CD4-positive, CD25-positive, alpha-beta regulatory T cell (primary cell): Measurements from ENCODE around the gene IL4. TPM values are rescaled to one million over a fixed set of nuclear protein-coding genes. Genes with fewer than 3 reads are reported as not detected.
A peak's percentile ranks its signal among the peaks of the same experiment; 100 is the strongest.

Source experiments
- ATAC-seq, 2 donors: fragments of 150-1000 bp; cut with Tn5 transposase; one replicate each; pipeline ENCODE4 v1.10.0; 2021; ENCODE audit warnings: low read depth in 2 of 2, moderate number of reproducible peaks in 2 of 2, moderate library complexity in 1 of 2
- DNase-seq, 3 donors: peaks; one replicate each; pipeline versions ENCODE4 v3.0.0 to v3.0.0-alpha.2; 2012 to 2022; ENCODE audit warnings: mixed read lengths in 1 of 3
- H3K27ac ChIP-seq: one replicate; pipeline ENCODE4 v1.7.0; 2013; ENCODE audit warnings: mild to moderate bottlenecking, low read length; ENCODE audit not compliant: insufficient read depth, poor library complexity, severe bottlenecking
- H3K27me3 ChIP-seq: one replicate; pipeline ENCODE4 v1.7.0; 2013; ENCODE audit warnings: low read length; ENCODE audit not compliant: control insufficient read depth, insufficient read depth
- H3K36me3 ChIP-seq: one replicate; pipeline ENCODE4 v1.7.0; 2013; ENCODE audit warnings: mild to moderate bottlenecking, low read length, moderate library complexity; ENCODE audit not compliant: control insufficient read depth, insufficient read depth
- H3K4me1 ChIP-seq: 2 replicates; pipeline ENCODE4 v1.7.0; 2013; ENCODE audit warnings: mild to moderate bottlenecking, low read length; ENCODE audit not compliant: insufficient read depth, control insufficient read depth, poor library complexity, severe bottlenecking
- H3K4me3 ChIP-seq: one replicate; pipeline ENCODE4 v1.7.0; 2013; ENCODE audit warnings: low read depth, mild to moderate bottlenecking, low read length, moderate library complexity
- H3K9me3 ChIP-seq, 2 experiments: 1 replicate in 1 of 2; 2 replicates in 1 of 2; pipeline ENCODE4 v1.7.0; 2013; ENCODE audit warnings: low read length in 2 of 2, mild to moderate bottlenecking in 1 of 2, moderate library complexity in 1 of 2; ENCODE audit not compliant: control insufficient read depth in 2 of 2
- H3K27ac Mint-ChIP-seq, 3 donors: one replicate each; pipeline ENCODE4 v1.8.0; 2020 to 2022; ENCODE audit warnings: mild to moderate bottlenecking in 3 of 3, mixed read lengths in 3 of 3, moderate library complexity in 2 of 3
- H3K27me3 Mint-ChIP-seq: one replicate; pipeline ENCODE4 v1.8.0; 2022; ENCODE audit warnings: mild to moderate bottlenecking, mixed read lengths
- H3K36me3 Mint-ChIP-seq: one replicate; pipeline ENCODE4 v1.8.0; 2020; ENCODE audit warnings: mixed read lengths
- H3K4me1 Mint-ChIP-seq, 4 donors: one replicate each; pipeline ENCODE4 v1.8.0; 2020 to 2022; ENCODE audit warnings: mixed read lengths in 4 of 4, mild to moderate bottlenecking in 1 of 4
- H3K4me3 Mint-ChIP-seq, 4 donors: one replicate each; pipeline ENCODE4 v1.8.0; 2020 to 2022; ENCODE audit warnings: mild to moderate bottlenecking in 4 of 4, mixed read lengths in 4 of 4, moderate library complexity in 3 of 4
- H3K9me3 Mint-ChIP-seq, 7 donors: one replicate each; pipeline ENCODE4 v1.8.0; 2020 to 2022; ENCODE audit warnings: mixed read lengths in 7 of 7, mild to moderate bottlenecking in 3 of 7, moderate library complexity in 2 of 7
- polyA plus RNA-seq, 4 donors: library from polyadenylated mRNA; unstranded; fragments of 300-500 nt; fragmentation: Illumina TruSeq; gene quantifications; one replicate each; pipeline ENCODE4 v1.2.3, GENCODE V29; 2021
- total RNA-seq: library from RNA; stranded (reverse); gene quantifications from one replicate; pipeline ENCODE4 v1.2.3, GENCODE V29; 2022

The IL4 gene
- total and polyA plus RNA-seq, 5 donors from 2014 or later: 1.6 to 2.1 TPM; not detected in 3

DNA sequence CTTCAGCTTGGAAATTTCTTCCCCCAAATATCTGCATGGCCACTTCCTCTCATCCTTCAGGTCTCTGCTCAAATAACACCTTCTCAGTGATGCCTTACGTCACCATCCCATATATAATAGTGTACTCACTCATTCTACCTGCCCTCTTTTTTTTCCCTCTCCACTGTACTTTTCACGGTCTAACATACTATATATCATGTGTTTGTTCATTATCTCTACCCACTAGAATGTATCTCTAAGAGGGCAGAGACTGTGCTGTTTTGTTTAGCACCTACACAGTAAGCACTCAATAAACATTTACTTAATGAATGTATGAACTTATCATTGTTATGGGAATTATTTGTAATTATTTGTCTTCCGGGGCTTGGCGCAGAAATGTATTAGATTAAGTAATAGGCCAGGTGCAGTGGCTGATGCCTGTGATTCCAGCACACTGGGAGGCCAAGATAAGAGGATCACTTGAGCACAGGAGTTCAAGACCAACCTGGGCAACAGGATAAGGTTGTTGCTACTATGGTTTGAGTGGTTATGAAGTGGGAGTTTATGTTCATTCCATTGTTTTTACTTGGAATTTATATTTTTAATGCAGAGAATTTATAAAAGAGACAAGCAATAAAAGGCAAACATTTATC, 21.8 kb upstream of the IL4 start:
- DNase-seq (no peak), ATAC-seq (no peak)
- Mint-ChIP-seq H3K27ac (no peak overlapping the region), H3K27me3 (peaks cover 61% of the 10 kb centered on the region), H3K4me1 (peaks cover 0 to 8% (median 3%) of the 10 kb centered on the region in 4 donors), H3K36me3 (no peaks in the 10 kb centered on the region), H3K9me3 (peaks cover 0 to 23% (median 6%) of the 10 kb centered on the region in 7 donors), H3K4me3 (no peak overlapping the region)
- Histone ChIP-seq H3K9me3 (peaks cover 11 to 14% of the 10 kb centered on the region in 2 experiments), H3K4me1 (peaks cover 11% of the 10 kb centered on the region), H3K4me3 (no peak overlapping the region), H3K27ac (no peak overlapping the region), H3K36me3 (no peaks in the 10 kb centered on the region), H3K27me3 (peaks cover 7% of the 10 kb centered on the region)

DNA sequence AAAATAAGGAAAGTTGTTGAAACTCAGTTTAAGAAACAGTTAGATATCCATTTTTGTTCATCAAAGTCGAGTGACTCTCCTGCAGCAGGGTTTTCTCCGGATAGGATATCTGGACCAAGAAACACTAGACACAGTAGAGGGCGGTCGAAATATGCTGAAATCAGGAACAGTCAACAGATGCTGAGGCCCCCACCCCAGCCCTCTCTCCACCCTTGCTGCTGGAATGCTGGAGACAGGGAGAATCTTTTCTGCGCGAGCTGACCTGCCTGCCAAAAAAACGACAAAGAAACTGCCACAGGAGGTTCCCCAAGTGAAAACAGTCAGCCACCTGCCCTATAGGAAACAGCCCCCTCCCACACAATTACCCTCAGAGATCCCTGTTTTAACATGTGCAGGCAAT, 20.1 kb upstream of the IL4 start:
- H3K27me3 Mint-ChIP-seq: peaks cover 59% of the 10 kb centered on the region
- H3K9me3 Mint-ChIP-seq: peaks cover 0 to 13% (median 4%) of the 10 kb centered on the region in 7 donors
- Histone ChIP-seq H3K27me3 (peaks cover 9% of the 10 kb centered on the region), H3K27ac (no peak overlapping the region), H3K9me3 (peaks cover under 1 to 1% of the 10 kb centered on the region in 2 experiments), H3K4me3 (no peak overlapping the region), H3K36me3 (no peaks in the 10 kb centered on the region), H3K4me1 (peaks cover 13% of the 10 kb centered on the region)
- H3K4me3 Mint-ChIP-seq: no peak overlapping the region
- ATAC-seq (no peak), DNase-seq (no peak)
- no peak overlapping the region for H3K27ac Mint-ChIP-seq
- H3K36me3 Mint-ChIP-seq: no peaks in the 10 kb centered on the region
- H3K4me1 Mint-ChIP-seq: peaks cover 0 to 14% (median 5%) of the 10 kb centered on the region in 4 donors

DNA sequence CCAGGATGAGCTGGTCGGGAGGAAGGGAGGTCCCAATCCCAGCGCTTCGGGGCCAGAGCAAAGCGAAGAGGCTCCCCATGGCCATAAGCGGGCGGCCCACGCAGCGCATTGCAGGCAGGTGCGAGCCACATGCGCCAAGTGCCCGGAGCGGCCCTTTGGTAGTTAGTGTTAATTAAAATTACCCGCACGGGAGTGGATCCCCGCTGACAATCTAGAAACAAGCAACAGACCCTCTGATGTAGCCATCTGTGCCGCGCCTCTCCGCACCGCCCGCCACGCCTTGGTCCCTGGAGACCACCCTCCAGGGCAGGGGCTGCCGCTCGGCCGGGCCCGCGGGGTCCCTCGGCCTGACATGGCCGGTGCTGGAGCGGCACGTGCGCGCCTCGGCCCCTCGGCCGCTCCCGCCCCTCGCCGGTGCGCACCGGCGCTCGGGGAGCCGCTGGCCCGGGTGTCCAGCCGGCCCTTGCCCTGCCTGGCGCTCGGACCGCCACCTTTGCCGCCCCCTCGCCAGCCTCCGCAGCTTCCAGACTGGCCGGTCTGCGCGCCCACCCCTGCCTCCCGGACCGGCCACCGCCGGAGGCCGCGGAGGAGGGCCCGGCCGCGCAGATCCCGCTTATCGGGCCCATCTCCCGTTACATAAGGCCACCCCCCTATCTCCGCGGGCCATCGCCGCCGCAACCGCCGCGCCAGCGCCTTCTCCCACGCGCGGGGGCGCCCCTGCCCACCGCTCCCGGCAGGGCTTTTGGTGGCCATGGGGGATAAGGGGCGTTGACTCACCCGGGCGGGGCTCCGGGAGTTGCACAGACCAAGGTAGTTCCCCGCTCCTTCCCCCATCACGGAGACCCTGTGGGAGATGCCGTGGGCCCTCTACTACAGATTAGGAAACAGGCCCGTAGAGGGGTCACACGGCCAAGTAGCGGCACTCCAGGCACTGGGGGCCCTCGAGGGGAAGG, 17.7 kb upstream of the IL4 start:
- Histone ChIP-seq H3K27me3 (peaks cover 9% of the 10 kb centered on the region), H3K4me1 (peaks cover 13% of the 10 kb centered on the region), H3K36me3 (no peaks in the 10 kb centered on the region), H3K9me3 (no peaks in the 10 kb centered on the region), H3K27ac (no peak overlapping the region), H3K4me3 (no peak overlapping the region)
- Mint-ChIP-seq H3K9me3 (peaks cover 0 to 5% (median 2%) of the 10 kb centered on the region in 7 donors), H3K27me3 (peaks cover 57% of the 10 kb centered on the region), H3K27ac (no peak overlapping the region), H3K4me1 (peaks cover 0 to 14% (median 5%) of the 10 kb centered on the region in 4 donors), H3K36me3 (no peaks in the 10 kb centered on the region), H3K4me3 (peak overlapping the region in 1 of 4 donors; percentile 5)
- ATAC-seq: peak in 1 of 2 donors; percentile 26
- no peak for DNase-seq

DNA sequence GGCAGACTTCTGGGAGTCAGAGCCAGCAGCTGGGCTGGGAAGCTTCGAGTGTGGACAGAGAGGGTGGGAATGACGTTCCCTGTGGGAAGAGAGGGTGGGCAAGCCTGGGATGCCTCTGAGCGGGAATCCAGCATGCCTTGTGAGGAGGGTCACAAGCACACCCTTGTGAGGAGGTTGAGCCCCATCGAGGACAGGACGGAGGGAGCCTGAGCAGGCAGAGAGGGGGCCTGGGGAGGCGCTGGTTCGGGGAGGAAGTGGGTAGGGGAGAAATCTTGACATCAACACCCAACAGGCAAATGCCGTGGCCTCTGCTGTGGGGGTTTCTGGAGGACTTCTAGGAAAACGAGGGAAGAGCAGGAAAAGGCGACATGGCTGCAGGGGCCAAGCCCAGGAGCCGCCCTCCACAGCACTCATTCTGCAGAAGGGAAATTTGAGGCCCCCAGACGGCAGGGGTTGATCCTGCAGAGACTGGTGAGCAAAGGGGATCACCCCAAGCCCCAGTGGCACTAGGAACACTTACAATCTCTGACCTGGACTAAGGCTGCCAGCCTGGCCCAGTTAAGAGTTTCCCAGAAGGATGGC, 16.9 kb upstream of the IL4 start:
- peaks cover 13% of the 10 kb centered on the region for H3K4me1 ChIP-seq
- no peak overlapping the region for H3K27ac Mint-ChIP-seq
- no peak for ATAC-seq
- H3K4me3 ChIP-seq: no peak overlapping the region
- H3K27me3 ChIP-seq: peaks cover 9% of the 10 kb centered on the region
- peak overlapping the region in 1 of 4 donors; percentile 5 for H3K4me3 Mint-ChIP-seq
- no peaks in the 10 kb centered on the region for H3K36me3 Mint-ChIP-seq
- no peaks in the 10 kb centered on the region for H3K36me3 ChIP-seq
- H3K27me3 Mint-ChIP-seq: peaks cover 51% of the 10 kb centered on the region
- DNase-seq: no peak
- peaks cover 0 to 3% (median under 1%) of the 10 kb centered on the region in 7 donors for H3K9me3 Mint-ChIP-seq
- H3K4me1 Mint-ChIP-seq: peaks cover 0 to 14% (median 5%) of the 10 kb centered on the region in 4 donors
- H3K27ac ChIP-seq: no peak overlapping the region
- no peaks in the 10 kb centered on the region for H3K9me3 ChIP-seq

DNA sequence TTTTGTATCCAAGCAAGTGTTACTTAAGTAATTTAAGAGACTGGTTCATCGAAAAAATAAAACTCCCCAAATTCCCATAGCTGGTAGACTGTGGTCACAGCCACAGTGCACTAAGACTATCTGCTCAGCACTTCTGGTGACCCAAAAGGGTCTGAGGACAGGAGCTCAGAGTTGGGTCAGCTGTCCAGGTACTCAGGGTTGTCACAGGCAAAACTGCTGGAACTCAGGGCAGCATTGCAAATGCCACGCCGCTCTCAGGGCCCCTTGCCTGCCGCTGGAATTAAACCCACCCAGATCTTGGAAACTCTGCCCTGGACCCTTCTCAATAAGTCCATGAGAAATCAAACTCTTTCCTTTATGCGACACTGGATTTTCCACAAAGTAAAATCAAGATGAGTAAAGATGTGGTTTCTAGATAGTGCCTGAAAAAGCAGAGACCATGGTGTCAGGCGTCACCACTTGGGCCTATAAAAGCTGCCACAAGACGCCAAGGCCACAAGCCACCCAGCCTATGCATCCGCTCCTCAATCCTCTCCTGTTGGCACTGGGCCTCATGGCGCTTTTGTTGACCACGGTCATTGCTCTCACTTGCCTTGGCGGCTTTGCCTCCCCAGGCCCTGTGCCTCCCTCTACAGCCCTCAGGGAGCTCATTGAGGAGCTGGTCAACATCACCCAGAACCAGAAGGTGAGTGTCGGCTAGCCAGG, 16.0 kb upstream of the IL4 start, which contains the start of gene IL13:
Gene IL13, plus strand, starts transcription at position 498 of the 705 bp plus-strand sequence. Its CDS starts 14 bp downstream, at position 512.
- Mint-ChIP-seq H3K27ac (no peak within 1 kb of the TSS), H3K9me3 (peaks cover 0 to 2% (median 0%) of the 10 kb centered on the region in 7 donors), H3K27me3 (peaks cover 46% of the 10 kb centered on the region), H3K4me1 (peaks cover 0 to 14% (median 5%) of the 10 kb centered on the region in 4 donors), H3K4me3 (no peak within 1 kb of the TSS), H3K36me3 (no peaks in the 10 kb centered on the region)
- ATAC-seq: no peak
- Histone ChIP-seq H3K36me3 (no peaks in the 10 kb centered on the region), H3K9me3 (no peaks in the 10 kb centered on the region), H3K27me3 (peaks cover 9% of the 10 kb centered on the region), H3K4me3 (no peak within 1 kb of the TSS), H3K4me1 (peaks cover 13% of the 10 kb centered on the region), H3K27ac (no peak within 1 kb of the TSS)
- no peak for DNase-seq

- Histone ChIP-seq H3K36me3 (no peaks in the 10 kb centered on the region), H3K9me3 (no peaks in the 10 kb centered on the region), H3K27me3 (peaks cover 6% of the 10 kb centered on the region), H3K27ac (no peak overlapping the region), H3K4me3 (no peak overlapping the region), H3K4me1 (peaks cover 20% of the 10 kb centered on the region)
- H3K4me1 Mint-ChIP-seq: peaks cover 0 to 19% (median 5%) of the 10 kb centered on the region in 4 donors
- no peak for DNase-seq
- H3K27ac Mint-ChIP-seq: no peak overlapping the region
- peaks cover 0 to 2% (median 0%) of the 10 kb centered on the region in 7 donors for H3K9me3 Mint-ChIP-seq
- no peaks in the 10 kb centered on the region for H3K36me3 Mint-ChIP-seq
- H3K27me3 Mint-ChIP-seq: peaks cover 39% of the 10 kb centered on the region
- no peak for ATAC-seq
- no peak overlapping the region for H3K4me3 Mint-ChIP-seq
These were observed 15.1 kb upstream of the IL4 start for GRCh38 chr5:132658381-132659302.
